ENCODE data around the gene SULT6B1.

DNA sequence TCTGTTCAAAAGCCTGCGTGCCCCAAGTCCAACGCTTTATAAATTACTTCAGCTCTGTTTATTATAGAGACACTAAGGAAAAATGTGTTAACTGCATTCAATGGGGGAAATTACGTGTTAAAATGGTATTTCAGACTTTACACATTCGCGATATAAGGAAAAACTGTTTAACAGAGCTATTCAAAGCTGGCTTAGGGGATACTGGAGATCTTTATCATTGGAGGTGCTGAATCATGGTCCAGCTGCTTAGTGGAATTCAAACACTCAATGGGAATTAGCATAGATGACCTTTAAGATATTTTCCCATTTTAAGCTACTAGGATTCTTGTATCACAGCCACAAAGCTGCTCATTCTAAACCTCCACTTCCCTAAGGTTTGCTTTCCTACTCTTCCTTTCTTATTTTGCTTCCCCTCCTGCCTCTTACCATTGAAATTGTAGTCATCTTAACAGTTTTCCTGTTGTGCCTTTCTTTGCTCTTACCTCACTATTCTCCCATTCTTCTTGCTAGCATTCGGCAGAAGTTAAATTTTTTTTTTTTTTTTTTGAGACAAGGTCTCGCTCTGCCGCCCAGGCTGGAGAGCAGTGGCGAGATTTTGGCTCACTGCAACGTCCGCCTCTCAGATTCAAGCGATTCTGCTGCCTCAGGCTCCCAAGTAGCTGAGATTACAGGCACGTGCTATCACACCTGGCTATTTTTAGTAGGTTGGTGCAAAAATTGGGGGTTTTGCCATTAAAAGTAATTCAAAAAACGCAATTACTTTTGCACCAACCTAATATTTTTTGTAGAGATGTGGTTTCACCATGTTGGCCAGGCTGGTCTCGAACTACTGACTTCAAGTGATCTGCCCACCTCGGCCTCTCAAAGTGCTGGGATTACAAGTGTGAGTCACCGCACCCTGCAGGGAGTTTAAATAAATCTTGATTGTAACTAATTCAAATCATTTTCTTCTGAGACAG, 6.5 kb downstream of the SULT6B1 start:
- TF ChIP-seq POLR2A (IDR thresholded peaks at IDR 0.05): no peak
- TF ChIP-seq, protein P1, sequence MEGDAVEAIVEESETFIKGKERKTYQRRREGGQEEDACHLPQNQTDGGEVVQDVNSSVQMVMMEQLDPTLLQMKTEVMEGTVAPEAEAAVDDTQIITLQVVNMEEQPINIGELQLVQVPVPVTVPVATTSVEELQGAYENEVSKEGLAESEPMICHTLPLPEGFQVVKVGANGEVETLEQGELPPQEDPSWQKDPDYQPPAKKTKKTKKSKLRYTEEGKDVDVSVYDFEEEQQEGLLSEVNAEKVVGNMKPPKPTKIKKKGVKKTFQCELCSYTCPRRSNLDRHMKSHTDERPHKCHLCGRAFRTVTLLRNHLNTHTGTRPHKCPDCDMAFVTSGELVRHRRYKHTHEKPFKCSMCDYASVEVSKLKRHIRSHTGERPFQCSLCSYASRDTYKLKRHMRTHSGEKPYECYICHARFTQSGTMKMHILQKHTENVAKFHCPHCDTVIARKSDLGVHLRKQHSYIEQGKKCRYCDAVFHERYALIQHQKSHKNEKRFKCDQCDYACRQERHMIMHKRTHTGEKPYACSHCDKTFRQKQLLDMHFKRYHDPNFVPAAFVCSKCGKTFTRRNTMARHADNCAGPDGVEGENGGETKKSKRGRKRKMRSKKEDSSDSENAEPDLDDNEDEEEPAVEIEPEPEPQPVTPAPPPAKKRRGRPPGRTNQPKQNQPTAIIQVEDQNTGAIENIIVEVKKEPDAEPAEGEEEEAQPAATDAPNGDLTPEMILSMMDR (IDR thresholded peaks at IDR 0.05): no peak
